Kidney (tissue), 14 donors: ENCODE results near the gene PIGU. TPM values are rescaled to one million over a fixed set of nuclear protein-coding genes. Genes with fewer than 3 reads are reported as not detected.

Experiments
- DNase-seq, 5 donors: peaks; one replicate each; pipeline ENCODE4 v3.0.0-alpha.2; 2013 to 2020
- FAIRE-seq: peaks from 2 replicates; lab custom pipeline; 2012; peaks lifted over from hg19 to GRCh38; lab: Jason Lieb, UNC
- H3K27ac ChIP-seq, 2 donors: one replicate each; pipeline ENCODE4 v1.7.0; 2013; ENCODE audit warnings: low read depth in 2 of 2, low read length in 2 of 2, inconsistent platforms in 1 of 2
- H3K27me3 ChIP-seq: one replicate; pipeline ENCODE4 v1.7.1; 2013; ENCODE audit warnings: low read length, inconsistent platforms; ENCODE audit not compliant: control insufficient read depth, insufficient read depth
- H3K36me3 ChIP-seq, 3 donors: one replicate each; pipeline versions ENCODE4 v1.7.0 to v1.7.1; 2013; ENCODE audit warnings: low read length in 3 of 3, control low read depth in 1 of 3, inconsistent platforms in 1 of 3; ENCODE audit not compliant: insufficient read depth in 3 of 3, control insufficient read depth in 2 of 3
- H3K4me1 ChIP-seq, 3 donors: one replicate each; pipeline versions ENCODE4 v1.7.0 to v1.7.1; 2013; ENCODE audit warnings: low read length in 3 of 3, inconsistent platforms in 1 of 3, low read depth in 1 of 3; ENCODE audit not compliant: control insufficient read depth in 2 of 3, insufficient read depth in 2 of 3
- H3K4me3 ChIP-seq, 3 donors: one replicate each; pipeline versions ENCODE4 v1.7.0 to v1.8.1; 2013; ENCODE audit warnings: low read length in 3 of 3, control low read depth in 1 of 3, inconsistent platforms in 1 of 3
- H3K9ac ChIP-seq, 3 donors: one replicate each; pipeline versions ENCODE4 v1.7.0 to v1.7.1; 2013; ENCODE audit warnings: low read length in 3 of 3, control low read depth in 1 of 3, inconsistent platforms in 1 of 3
- H3K9me3 ChIP-seq, 3 donors: one replicate each; pipeline versions ENCODE4 v1.7.0 to v1.7.1; 2013; ENCODE audit warnings: low read length in 3 of 3, control low read depth in 1 of 3, inconsistent platforms in 1 of 3; ENCODE audit not compliant: control insufficient read depth in 2 of 3, insufficient read depth in 1 of 3
- intact Hi-C: fragments of 100-400 bp; cut with DNase I; formaldehyde crosslinking; loops from one replicate; pipeline ENCODE4 v1.11.1; 2022
- polyA plus RNA-seq: library from polyadenylated mRNA; stranded (reverse); fragments of 350-450 nt; fragmentation: Illumina TruSeq; extraction: RNeasy Lipid Tissue Mini Kit (QIAGEN cat#74804); gene quantifications from one replicate; pipeline ENCODE4 v1.2.3, GENCODE V29; 2014; ENCODE audit warnings: low read depth, low replicate concordance; ENCODE audit not compliant: insufficient read depth
- total RNA-seq: library from RNA; stranded (reverse); fragmentation: NEBNext Ultra II Directional; extraction: Animal tissue kit (Norgen Biotek cat#: 25700); gene quantifications from one replicate; pipeline ENCODE4 v1.2.1, GENCODE V29; 2021
- TF ChIP-seq, protein P1 (sequence below): IDR thresholded peaks from 3 replicates; pipeline ENCODE4 v1.5.1; 2012; ENCODE audit warnings: mild to moderate bottlenecking, moderate library complexity, borderline replicate concordance; ENCODE audit not compliant: insufficient read depth; ENCODE audit errors: extremely low read depth
- donor health status: control.
- donor health status: control.
- donor health status: control.
- donor health status: control.
- donor health status: control.
- donor health status: DM: yes; HTN: yes; CAD: no.
- donor health status: Normal renal cell carcinoma (clear cell type).

PIGU gene
- total and polyA plus RNA-seq, 2 donors from 2014 or later, result 15.9 to 42.0 TPM

DNA sequence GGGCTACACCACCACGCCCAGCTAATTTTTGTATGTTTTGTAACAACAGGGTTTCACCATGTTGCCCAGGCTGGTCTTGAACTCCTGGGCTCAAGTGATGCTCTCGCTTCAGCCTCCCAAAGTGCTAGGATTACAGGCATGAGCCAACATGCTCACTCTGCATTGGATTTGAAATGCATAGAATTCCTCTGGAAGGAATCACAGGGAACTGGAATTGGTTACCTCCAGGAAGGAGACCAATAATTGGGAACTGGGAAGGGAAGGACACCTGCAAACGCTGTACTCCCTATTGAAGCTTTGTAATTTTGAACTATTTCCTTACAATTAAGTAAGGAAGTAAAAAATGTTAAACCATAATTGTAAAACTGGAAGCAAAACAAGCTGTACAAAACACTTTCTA, 14.9 kb upstream of the PIGU start:
- DNase-seq (no peak), FAIRE-seq (no peak)
- Histone ChIP-seq H3K27ac (no peak overlapping the region), H3K9ac (no peak overlapping the region), H3K9me3 (no peaks in the 10 kb centered on the region), H3K4me1 (no peaks in the 10 kb centered on the region), H3K27me3 (no peaks in the 10 kb centered on the region), H3K4me3 (no peak overlapping the region), H3K36me3 (no peaks in the 10 kb centered on the region)
- intact Hi-C loops, result no loop called here
- TF ChIP-seq, protein P1, sequence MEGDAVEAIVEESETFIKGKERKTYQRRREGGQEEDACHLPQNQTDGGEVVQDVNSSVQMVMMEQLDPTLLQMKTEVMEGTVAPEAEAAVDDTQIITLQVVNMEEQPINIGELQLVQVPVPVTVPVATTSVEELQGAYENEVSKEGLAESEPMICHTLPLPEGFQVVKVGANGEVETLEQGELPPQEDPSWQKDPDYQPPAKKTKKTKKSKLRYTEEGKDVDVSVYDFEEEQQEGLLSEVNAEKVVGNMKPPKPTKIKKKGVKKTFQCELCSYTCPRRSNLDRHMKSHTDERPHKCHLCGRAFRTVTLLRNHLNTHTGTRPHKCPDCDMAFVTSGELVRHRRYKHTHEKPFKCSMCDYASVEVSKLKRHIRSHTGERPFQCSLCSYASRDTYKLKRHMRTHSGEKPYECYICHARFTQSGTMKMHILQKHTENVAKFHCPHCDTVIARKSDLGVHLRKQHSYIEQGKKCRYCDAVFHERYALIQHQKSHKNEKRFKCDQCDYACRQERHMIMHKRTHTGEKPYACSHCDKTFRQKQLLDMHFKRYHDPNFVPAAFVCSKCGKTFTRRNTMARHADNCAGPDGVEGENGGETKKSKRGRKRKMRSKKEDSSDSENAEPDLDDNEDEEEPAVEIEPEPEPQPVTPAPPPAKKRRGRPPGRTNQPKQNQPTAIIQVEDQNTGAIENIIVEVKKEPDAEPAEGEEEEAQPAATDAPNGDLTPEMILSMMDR, result no peak

DNA sequence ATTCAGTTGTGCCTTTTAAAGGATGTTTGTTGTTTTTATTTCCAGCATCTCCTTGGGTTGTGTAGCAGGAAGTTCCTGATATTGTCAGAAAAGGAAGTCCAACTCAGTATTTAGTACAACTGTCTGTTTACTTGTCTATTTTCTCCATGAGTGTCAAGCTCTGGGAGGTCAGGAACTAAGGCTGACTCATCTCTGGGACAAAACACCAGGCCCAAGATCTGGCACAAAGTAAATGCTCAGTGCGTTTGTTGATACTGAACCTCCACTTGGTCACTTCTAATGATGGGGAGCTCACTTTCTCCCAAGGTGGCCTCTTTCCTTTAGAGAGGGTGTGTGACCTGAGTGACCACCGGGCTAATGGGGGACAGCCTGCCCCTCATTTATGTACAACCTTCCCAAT, 12.6 kb upstream of the PIGU start:
- Histone ChIP-seq H3K27me3 (no peaks in the 10 kb centered on the region), H3K4me3 (no peak overlapping the region), H3K9me3 (no peaks in the 10 kb centered on the region), H3K27ac (peak overlapping the region in 1 of 2 donors; percentile 32), H3K4me1 (no peaks in the 10 kb centered on the region), H3K9ac (no peak overlapping the region), H3K36me3 (no peaks in the 10 kb centered on the region)
- DNase-seq, result no peak
- intact Hi-C loops, result no loop called here
- TF ChIP-seq, protein P1, result no peak
- no peak for FAIRE-seq

DNA sequence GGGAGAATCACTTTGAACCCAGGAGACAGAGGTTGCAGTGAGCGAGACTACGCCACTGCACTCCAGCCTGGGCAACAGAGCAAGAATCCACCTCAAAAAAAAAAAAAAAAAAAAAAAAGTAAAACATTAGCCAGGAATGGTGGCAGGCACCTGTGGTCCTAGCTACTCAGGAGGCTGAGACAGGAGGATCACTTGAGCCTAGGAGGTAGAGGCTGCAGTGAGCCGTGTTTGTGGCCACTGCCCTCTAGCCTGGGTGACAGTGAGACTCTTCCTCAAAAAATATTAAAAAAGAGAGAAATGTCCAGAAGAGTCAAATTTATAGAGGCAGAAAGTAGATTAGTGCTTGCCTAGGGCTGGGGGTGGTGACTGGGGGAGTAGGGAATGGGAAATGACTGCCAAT, 6.8 kb upstream of the PIGU start:
- TF ChIP-seq, protein P1, result no peak
- Histone ChIP-seq H3K9ac (no peak overlapping the region), H3K4me3 (no peak overlapping the region), H3K27ac (no peak overlapping the region), H3K36me3 (no peaks in the 10 kb centered on the region), H3K27me3 (no peaks in the 10 kb centered on the region), H3K4me1 (no peaks in the 10 kb centered on the region), H3K9me3 (no peaks in the 10 kb centered on the region)
- DNase-seq, result no peak
- intact Hi-C loops, result no loop called here
- no peak for FAIRE-seq

GRCh38 chr20:34680586-34681175, 3.8 kb upstream of the PIGU start:
- H3K4me3 ChIP-seq, result no peak overlapping the region
- no peaks in the 10 kb centered on the region for H3K36me3 ChIP-seq
- TF ChIP-seq, protein P1, result no peak
- peaks cover 0 to 5% (median 0%) of the 10 kb centered on the region in 3 donors for H3K4me1 ChIP-seq
- H3K9me3 ChIP-seq, result no peaks in the 10 kb centered on the region
- no peak overlapping the region for H3K27ac ChIP-seq
- FAIRE-seq (no peak), DNase-seq (no peak)
- intact Hi-C loops, result no loop called here
- no peak overlapping the region for H3K9ac ChIP-seq
- no peaks in the 10 kb centered on the region for H3K27me3 ChIP-seq
